Measurements from ENCODE around the gene FKBP8.

DNA sequence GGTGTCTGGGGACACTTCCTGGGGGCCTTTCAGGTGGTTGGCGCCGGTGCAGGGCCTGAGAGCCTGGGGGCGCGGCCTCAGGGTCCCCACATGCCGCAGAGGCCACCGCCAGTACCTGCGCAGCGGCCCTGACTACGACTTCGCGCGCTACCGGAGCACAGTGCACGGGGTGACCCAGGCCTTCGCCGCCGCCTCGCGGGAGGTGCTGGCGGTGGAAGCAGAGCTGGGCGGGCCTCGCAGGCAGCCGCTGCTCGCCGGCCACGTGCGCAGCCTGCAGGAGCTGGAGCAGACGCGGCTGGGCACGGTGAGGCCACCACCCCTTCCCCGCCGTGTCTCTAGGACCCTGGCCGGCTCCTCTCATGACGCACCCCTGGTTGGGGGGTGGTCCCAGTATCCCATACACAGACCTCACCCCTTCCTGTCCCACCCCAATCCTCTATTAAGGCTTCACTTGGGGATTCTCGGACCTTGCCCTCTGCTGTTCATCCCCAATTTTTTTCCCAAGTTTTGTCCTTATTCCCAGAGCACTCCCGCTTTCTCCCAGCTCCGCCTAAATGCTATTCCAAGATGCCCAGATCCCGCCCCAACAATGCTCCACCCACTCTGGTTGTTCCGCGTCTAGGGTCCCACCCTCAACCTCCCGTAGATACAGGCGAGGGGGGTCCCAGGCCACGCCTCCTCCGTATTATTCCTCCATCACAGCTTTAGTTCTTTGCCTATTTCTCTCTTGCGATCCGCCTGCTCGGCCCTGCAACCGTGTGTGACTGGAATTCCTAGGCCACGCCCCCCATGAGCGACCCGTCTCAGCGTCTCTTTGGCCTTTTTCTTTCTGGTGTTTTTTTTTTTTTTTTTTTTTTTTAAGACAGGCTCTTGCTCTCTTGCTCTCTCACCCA is 46.3 kb upstream of the FKBP8 start:
- TF ChIP-seq, protein P1, sequence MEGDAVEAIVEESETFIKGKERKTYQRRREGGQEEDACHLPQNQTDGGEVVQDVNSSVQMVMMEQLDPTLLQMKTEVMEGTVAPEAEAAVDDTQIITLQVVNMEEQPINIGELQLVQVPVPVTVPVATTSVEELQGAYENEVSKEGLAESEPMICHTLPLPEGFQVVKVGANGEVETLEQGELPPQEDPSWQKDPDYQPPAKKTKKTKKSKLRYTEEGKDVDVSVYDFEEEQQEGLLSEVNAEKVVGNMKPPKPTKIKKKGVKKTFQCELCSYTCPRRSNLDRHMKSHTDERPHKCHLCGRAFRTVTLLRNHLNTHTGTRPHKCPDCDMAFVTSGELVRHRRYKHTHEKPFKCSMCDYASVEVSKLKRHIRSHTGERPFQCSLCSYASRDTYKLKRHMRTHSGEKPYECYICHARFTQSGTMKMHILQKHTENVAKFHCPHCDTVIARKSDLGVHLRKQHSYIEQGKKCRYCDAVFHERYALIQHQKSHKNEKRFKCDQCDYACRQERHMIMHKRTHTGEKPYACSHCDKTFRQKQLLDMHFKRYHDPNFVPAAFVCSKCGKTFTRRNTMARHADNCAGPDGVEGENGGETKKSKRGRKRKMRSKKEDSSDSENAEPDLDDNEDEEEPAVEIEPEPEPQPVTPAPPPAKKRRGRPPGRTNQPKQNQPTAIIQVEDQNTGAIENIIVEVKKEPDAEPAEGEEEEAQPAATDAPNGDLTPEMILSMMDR (IDR thresholded peaks at IDR 0.05): peak in 2 of 4 experiments; percentile 30
- TF ChIP-seq POLR2AphosphoS5 (IDR thresholded peaks at IDR 0.05) (no peak), POLR2A (IDR thresholded peaks at IDR 0.05) (no peak), EP300 (IDR thresholded peaks at IDR 0.05) (no peak)

Data from sigmoid colon (tissue), 4 donors.